OCI-LY3 (cell line): ENCODE data around the gene C11orf42.

Experiments used
- H2AFZ ChIP-seq: fragments of 200-600, 300-600 bp; shearing (Covaris generic); 2 replicates; pipeline ENCODE4 v1.6.0; 2014; ENCODE audit warnings: antibody characterized with exemption, low read depth, low read length
- H3K27ac ChIP-seq: fragments of 200-600, 300-600 bp; sonication (generic); 2 replicates; pipeline ENCODE4 v1.5.1; 2014; ENCODE audit warnings: mild to moderate bottlenecking, low read length, moderate library complexity, mixed read lengths
- H3K27me3 ChIP-seq: fragments of 200-600, 300-600 bp; sonication (generic); 2 replicates; pipeline ENCODE4 v1.6.1; 2014; ENCODE audit warnings: low read depth, low read length, mixed read lengths
- H3K36me3 ChIP-seq: fragments of 200-600, 300-600 bp; sonication (generic); replicated peaks from 2 replicates; pipeline ENCODE3; 2014; ENCODE audit warnings: low read depth, low read length, mixed read lengths
- H3K4me1 ChIP-seq: fragments of 300-600, 200-600 bp; sonication (generic); 2 replicates; pipeline ENCODE4 v1.6.1; 2014; ENCODE audit warnings: low read length, mixed read lengths
- H3K4me2 ChIP-seq: fragments of 200-600, 300-600 bp; sonication (generic); 2 replicates; pipeline ENCODE4 v1.6.1; 2014; ENCODE audit warnings: low read length, mixed read lengths
- H3K4me3 ChIP-seq: fragments of 300-600, 200-600 bp; sonication (generic); 2 replicates; pipeline ENCODE4 v1.5.1; 2014; ENCODE audit warnings: antibody characterized with exemption, mild to moderate bottlenecking, low read length, moderate library complexity
- H3K79me2 ChIP-seq: fragments of 300-600, 200-600 bp; shearing (Covaris generic); 2 replicates; pipeline ENCODE4 v1.6.1; 2014; ENCODE audit warnings: mild to moderate bottlenecking, low read length, mixed read lengths
- H3K9ac ChIP-seq: fragments of 300-600, 200-600 bp; shearing (Covaris generic); 2 replicates; pipeline ENCODE4 v1.6.0; 2014; ENCODE audit warnings: mild to moderate bottlenecking, low read length, moderate library complexity
- H3K9me3 ChIP-seq: fragments of 200-600, 300-600 bp; shearing (Covaris generic); 2 replicates; pipeline ENCODE4 v1.6.1; 2014; ENCODE audit warnings: low read length, mixed read lengths; ENCODE audit not compliant: insufficient read depth
- H4K20me1 ChIP-seq: fragments of 200-600, 300-600 bp; sonication (generic); 2 replicates; pipeline ENCODE4 v1.6.1; 2016; ENCODE audit warnings: low read length, mixed read lengths; ENCODE audit not compliant: insufficient read depth
- CTCF ChIP-seq: fragments of 200-600, 300-600 bp; sonication (generic); IDR thresholded peaks from 2 replicates; pipeline ENCODE4 v1.5.1; 2014; ENCODE audit warnings: antibody characterized with exemption, low read length, low read depth
- EZH2phosphoT487 ChIP-seq: fragments of 200-600 bp; shearing (Covaris generic); IDR thresholded peaks from 2 replicates; pipeline ENCODE4 v1.6.1; 2018; ENCODE audit warnings: antibody characterized with exemption, mixed run types, low read depth

The C11orf42 gene

GRCh38 chr11:6203327-6203726 is 2.0 kb upstream of the C11orf42 start:
- H3K9me3 ChIP-seq = no peaks in the 10 kb centered on the region
- H3K4me2 ChIP-seq = no peak overlapping the region
- no peaks in the 10 kb centered on the region for H4K20me1 ChIP-seq
- H3K9ac ChIP-seq = no peak overlapping the region
- no peaks in the 10 kb centered on the region for H3K79me2 ChIP-seq
- no peak overlapping the region for H3K4me3 ChIP-seq
- no peak overlapping the region for H3K27ac ChIP-seq
- TF ChIP-seq CTCF (no peak), EZH2phosphoT487 (no peak)
- H3K27me3 ChIP-seq = no peaks in the 10 kb centered on the region
- H3K36me3 ChIP-seq = no peaks in the 10 kb centered on the region
- no peak overlapping the region for H2AFZ ChIP-seq
- H3K4me1 ChIP-seq = peaks cover 6% of the 10 kb centered on the region

- Histone ChIP-seq H2AFZ (no peak overlapping the region), H3K4me2 (no peak overlapping the region), H3K36me3 (no peaks in the 10 kb centered on the region), H3K4me3 (no peak overlapping the region), H3K27ac (no peak overlapping the region), H3K4me1 (peaks cover 6% of the 10 kb centered on the region), H3K79me2 (no peaks in the 10 kb centered on the region), H3K9ac (no peak overlapping the region), H3K27me3 (no peaks in the 10 kb centered on the region), H4K20me1 (no peaks in the 10 kb centered on the region), H3K9me3 (no peaks in the 10 kb centered on the region)
- TF ChIP-seq CTCF (no peak), EZH2phosphoT487 (no peak)
Measured at GRCh38 chr11:6204706-6205105, 651 bp upstream of the C11orf42 start.

- Histone ChIP-seq H3K9ac (no peak overlapping the region), H3K36me3 (no peaks in the 10 kb centered on the region), H3K4me1 (no peaks in the 10 kb centered on the region), H3K79me2 (no peaks in the 10 kb centered on the region), H3K9me3 (no peaks in the 10 kb centered on the region), H2AFZ (no peak overlapping the region), H3K4me2 (no peak overlapping the region), H4K20me1 (no peaks in the 10 kb centered on the region), H3K27ac (no peak overlapping the region), H3K27me3 (no peaks in the 10 kb centered on the region), H3K4me3 (no peak overlapping the region)
- no peak for TF ChIP-seq EZH2phosphoT487
- TF ChIP-seq CTCF = no peak
Measured at GRCh38 chr11:6206456-6207180, 1.3 kb downstream of the C11orf42 start.

GRCh38 chr11:6209801-6210200 is 4.4 kb downstream of the C11orf42 start:
- no peaks in the 10 kb centered on the region for H3K4me1 ChIP-seq
- TF ChIP-seq EZH2phosphoT487 (no peak), CTCF (no peak)

More at GRCh38 chr11:6209801-6210200, 4.4 kb downstream of the C11orf42 start:
- Histone ChIP-seq H3K36me3 (peaks cover 4% of the 10 kb centered on the region), H2AFZ (no peak overlapping the region), H3K9ac (no peak overlapping the region), H3K9me3 (no peaks in the 10 kb centered on the region), H4K20me1 (no peaks in the 10 kb centered on the region), H3K79me2 (no peaks in the 10 kb centered on the region), H3K27me3 (no peaks in the 10 kb centered on the region), H3K4me2 (no peak overlapping the region), H3K4me3 (no peak overlapping the region), H3K27ac (no peak overlapping the region)
